Measurements from ENCODE around the gene CLRN3. TPM values are rescaled to one million over a fixed set of nuclear protein-coding genes. Genes with fewer than 3 reads are reported as not detected.

CLRN3 gene
- total and polyA plus RNA-seq, 7 donors: 0.03 TPM; not detected in 6

DNA sequence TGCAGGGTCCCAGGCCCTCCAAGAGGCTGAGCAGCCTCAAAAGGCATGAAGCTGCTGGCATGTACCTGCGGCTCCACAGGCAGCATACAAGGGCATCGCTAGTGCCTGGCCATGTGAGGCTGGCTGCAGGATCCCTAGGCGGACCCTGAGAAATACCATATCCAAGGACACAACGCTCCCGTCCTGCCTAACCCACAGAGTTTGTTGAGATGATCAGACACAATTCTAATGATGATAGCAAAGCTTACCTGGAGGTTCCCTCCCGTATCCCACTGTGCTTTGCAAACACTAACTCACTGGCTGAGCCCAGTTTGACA is 17.3 kb downstream of the CLRN3 start:
- H3K9me3 ChIP-seq: no peaks in the 10 kb centered on the region
- intact Hi-C loops (cut with DNase I): no loop called here
- H3K4me3 ChIP-seq: no peak overlapping the region
- no peaks in the 10 kb centered on the region for H3K36me3 ChIP-seq (ENCODE audit: insufficient read depth in 1 of 2, low read depth in 1 of 2)
- WGBS, 3 donors: 92 to 95% (median 95%) methylated on average over 6 of the region's 6 CpGs
- ATAC-seq: no peak
- H3K27me3 ChIP-seq (ENCODE audit: insufficient read depth in 3 of 3, low read length in 2 of 3): peaks cover 0 to 13% (median 0%) of the 10 kb centered on the region in 3 donors
- no peak overlapping the region for H3K27ac ChIP-seq
- H3K4me1 ChIP-seq: no peaks in the 10 kb centered on the region
- TF ChIP-seq, protein P1, sequence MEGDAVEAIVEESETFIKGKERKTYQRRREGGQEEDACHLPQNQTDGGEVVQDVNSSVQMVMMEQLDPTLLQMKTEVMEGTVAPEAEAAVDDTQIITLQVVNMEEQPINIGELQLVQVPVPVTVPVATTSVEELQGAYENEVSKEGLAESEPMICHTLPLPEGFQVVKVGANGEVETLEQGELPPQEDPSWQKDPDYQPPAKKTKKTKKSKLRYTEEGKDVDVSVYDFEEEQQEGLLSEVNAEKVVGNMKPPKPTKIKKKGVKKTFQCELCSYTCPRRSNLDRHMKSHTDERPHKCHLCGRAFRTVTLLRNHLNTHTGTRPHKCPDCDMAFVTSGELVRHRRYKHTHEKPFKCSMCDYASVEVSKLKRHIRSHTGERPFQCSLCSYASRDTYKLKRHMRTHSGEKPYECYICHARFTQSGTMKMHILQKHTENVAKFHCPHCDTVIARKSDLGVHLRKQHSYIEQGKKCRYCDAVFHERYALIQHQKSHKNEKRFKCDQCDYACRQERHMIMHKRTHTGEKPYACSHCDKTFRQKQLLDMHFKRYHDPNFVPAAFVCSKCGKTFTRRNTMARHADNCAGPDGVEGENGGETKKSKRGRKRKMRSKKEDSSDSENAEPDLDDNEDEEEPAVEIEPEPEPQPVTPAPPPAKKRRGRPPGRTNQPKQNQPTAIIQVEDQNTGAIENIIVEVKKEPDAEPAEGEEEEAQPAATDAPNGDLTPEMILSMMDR (IDR thresholded peaks at IDR 0.05): no peak
- DNase-seq: no peak

DNA sequence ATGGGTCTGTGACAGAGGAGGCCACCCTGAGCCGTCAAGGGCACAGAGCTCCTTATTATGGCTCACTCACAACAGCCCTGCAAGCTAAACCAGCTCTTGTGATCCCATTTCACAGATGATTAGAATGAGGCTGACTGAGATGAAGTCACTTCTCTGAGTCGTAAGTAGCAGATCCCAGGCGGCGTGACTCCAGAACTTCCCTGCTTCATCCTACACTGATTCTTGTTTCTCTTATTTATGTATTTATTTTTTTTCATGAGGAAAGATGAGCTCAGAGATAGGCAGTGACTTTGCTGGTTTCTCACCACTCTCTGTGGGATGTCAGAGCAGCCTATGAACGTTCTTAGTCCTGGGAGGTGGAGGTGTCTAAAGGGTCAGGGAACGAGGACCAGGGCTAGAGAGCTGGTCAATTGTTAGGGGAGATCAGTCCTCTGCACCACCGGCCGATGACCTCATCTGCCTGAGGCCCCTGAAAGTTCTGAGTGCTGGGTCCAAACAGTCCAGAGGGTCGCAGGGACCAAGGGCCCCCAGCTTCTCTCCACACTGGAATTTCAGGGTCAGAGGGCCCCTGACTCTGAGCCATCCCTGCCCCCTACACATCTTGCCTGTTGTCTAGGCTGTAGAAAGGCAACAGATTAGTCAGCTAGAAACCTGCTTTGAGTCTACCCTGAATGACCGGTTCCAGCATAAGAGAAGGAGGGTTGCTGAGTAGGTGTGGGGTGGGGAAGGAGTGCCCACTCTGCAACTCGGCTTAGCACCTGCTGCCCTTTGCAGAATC is 17.9 kb downstream of the CLRN3 start:
- Histone ChIP-seq H3K27me3 (ENCODE audit: insufficient read depth in 3 of 3, low read length in 2 of 3) (peaks cover 0 to 13% (median 0%) of the 10 kb centered on the region in 3 donors), H3K4me1 (no peaks in the 10 kb centered on the region), H3K36me3 (ENCODE audit: insufficient read depth in 1 of 2, low read depth in 1 of 2) (no peaks in the 10 kb centered on the region), H3K9me3 (peaks cover 1% of the 10 kb centered on the region), H3K27ac (no peak overlapping the region), H3K4me3 (no peak overlapping the region)
- TF ChIP-seq, protein P1 (IDR thresholded peaks at IDR 0.05): no peak
- no peak for DNase-seq
- WGBS, 3 donors: 88 to 90% (median 89%) methylated on average over 11 of the region's 11 CpGs
- intact Hi-C loops (cut with DNase I): no loop called here
- ATAC-seq: no peak

DNA sequence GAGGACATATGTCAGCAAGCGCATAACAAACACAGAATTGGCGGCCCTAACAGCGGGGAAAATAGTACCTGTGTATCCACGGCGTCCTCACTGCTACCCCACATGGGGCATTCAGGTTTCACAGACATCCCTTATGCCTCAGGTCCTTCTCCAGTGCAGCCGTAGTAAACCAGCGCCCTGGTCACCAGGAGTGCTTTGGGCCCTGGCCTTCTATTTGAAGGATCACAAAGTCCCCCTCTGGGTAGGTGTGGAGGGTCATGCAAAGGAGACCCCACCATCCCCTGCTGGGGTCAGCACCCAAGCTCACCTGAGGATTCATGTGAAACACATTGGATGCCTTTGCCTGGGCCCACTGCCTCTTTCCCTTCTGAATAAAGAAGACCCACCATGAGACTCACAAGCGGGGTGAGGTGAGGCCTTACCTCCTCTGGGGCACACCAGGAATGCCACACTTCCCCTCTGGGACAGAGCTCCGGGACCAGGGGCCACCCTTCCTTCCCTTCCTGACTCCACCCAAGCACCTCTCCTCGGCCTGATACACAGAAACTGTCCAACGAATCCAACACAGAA is 18.8 kb downstream of the CLRN3 start:
- ATAC-seq (no peak), DNase-seq (no peak)
- H3K4me1 ChIP-seq: no peaks in the 10 kb centered on the region
- H3K27me3 ChIP-seq (ENCODE audit: insufficient read depth in 3 of 3, low read length in 2 of 3): peaks cover 0 to 13% (median 0%) of the 10 kb centered on the region in 3 donors
- intact Hi-C loops (cut with DNase I): no loop called here
- no peak overlapping the region for H3K4me3 ChIP-seq
- WGBS, 3 donors: 81 to 89% (median 89%) methylated on average over 11 of the region's 11 CpGs
- H3K9me3 ChIP-seq: peaks cover 5% of the 10 kb centered on the region
- H3K36me3 ChIP-seq (ENCODE audit: insufficient read depth in 1 of 2, low read depth in 1 of 2): no peaks in the 10 kb centered on the region
- TF ChIP-seq, protein P1 (IDR thresholded peaks at IDR 0.05): no peak
- no peak overlapping the region for H3K27ac ChIP-seq

DNA sequence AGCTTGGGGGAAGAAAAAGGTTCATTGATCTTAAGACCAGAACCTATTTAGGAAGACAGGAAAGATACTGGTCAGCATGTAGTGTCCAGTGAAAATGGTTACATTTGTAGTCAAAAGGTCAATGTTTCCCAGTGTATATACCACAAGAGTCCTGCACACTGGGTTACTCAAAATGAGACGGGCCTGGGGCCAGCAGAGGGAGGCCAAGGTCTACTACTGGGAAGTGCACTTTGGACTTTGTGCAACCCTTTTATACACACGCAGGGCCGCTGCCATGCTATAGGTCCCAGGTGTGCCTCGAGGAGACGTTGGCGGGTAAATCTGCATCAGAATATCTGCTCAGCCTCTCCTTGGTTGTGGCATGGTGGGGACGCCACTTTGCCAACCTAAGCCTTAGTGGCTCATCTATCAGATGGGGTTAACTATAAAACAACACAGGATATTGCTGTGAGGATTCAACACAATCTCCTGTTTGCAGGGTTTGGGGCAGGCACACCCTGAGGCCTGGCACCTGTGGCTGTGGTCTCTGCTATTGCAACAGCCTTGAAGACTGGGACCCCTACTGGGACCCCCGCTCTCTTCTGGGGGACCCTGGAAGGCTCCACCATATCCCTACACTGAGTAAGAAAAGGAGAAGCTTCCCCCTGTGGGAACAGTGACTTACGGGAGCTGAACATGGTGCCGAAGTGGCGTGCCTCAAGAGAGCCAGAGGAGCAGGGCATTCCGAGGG is 19.7 kb downstream of the CLRN3 start:
- ATAC-seq (no peak), DNase-seq (no peak)
- no peaks in the 10 kb centered on the region for H3K4me1 ChIP-seq
- TF ChIP-seq, protein P1 (IDR thresholded peaks at IDR 0.05): no peak
- intact Hi-C loops (cut with DNase I): no loop called here
- H3K9me3 ChIP-seq: peaks cover 5% of the 10 kb centered on the region
- H3K4me3 ChIP-seq: no peak overlapping the region
- H3K27me3 ChIP-seq (ENCODE audit: insufficient read depth in 3 of 3, low read length in 2 of 3): peaks cover 0 to 13% (median 0%) of the 10 kb centered on the region in 3 donors
- H3K36me3 ChIP-seq (ENCODE audit: insufficient read depth in 1 of 2, low read depth in 1 of 2): no peaks in the 10 kb centered on the region
- WGBS, 3 donors: 84 to 89% (median 87%) methylated on average over 12 of the region's 12 CpGs
- H3K27ac ChIP-seq: no peak overlapping the region
